Esophagus muscularis mucosa (tissue), 2 donors: ENCODE results near the gene DPEP1.
"Not testable (repeated sequence)": the region's sequence is repeated elsewhere in the genome, so short reads cannot be mapped to it uniquely, and the experiment has no call there.

Source experiments
- EP300 ChIP-seq: sonication (generic); formaldehyde crosslinking; IDR thresholded peaks from one replicate; pipeline ENCODE4 v1.6.1; 2017; ENCODE audit warnings: antibody characterized with exemption
- POLR2A ChIP-seq: fragments of 450-650 bp; IDR thresholded peaks from one replicate; pipeline ENCODE4 v1.6.1; 2017; ENCODE audit warnings: antibody characterized with exemption, moderate library complexity, mild to moderate bottlenecking, low read depth

DNA sequence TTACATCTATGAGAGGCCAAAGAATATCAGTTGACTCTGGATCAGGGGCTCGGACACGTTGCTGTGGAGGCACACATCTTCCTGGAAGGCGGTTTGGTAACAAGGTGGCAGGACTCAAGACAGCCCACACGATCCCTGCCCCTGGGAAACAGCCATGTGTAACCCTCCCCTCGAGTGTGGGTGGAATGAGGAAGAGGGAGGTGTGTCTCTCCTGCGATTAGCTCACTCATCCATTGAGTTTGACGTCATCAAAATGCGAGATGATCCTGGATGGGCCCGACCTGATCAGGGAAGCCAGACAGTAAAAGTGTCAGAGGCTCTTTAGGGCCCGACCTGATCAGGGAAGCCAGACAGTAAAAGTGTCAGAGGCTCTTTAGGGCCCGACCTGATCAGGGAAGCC is 50.8 kb downstream of the DPEP1 start:
- TF ChIP-seq POLR2A, EP300: not testable (repeated sequence)
